HTR-8/SVneo (cell line): ENCODE measurements around the gene OR8J1.
"Not testable (repeated sequence)": the region's sequence is repeated elsewhere in the genome, so short reads cannot be mapped to it uniquely, and the experiment has no call there.

Experiments
- DNase-seq: peaks from one replicate; pipeline ENCODE4 v3.0.0; 2011; ENCODE audit warnings: low spot score, mixed read lengths; ENCODE audit not compliant: insufficient read length
- FAIRE-seq: peaks from 2 replicates; lab custom pipeline; 2011; peaks lifted over from hg19 to GRCh38; lab: Jason Lieb, UNC

OR8J1 gene

GRCh38 chr11:56353991-56354390 is at the start of gene OR8J1:
TSS of gene OR8J1 (plus strand) at chr11:56354291. CDS start at chr11:56360247, 5,956 bp downstream.
- FAIRE-seq: no peak
- DNase-seq: no peak

- FAIRE-seq (no peak), DNase-seq (no peak)
Observed at GRCh38 chr11:56307836-56308235, 46.3 kb upstream of the OR8J1 start.

GRCh38 chr11:56314844-56315243 is 39.2 kb upstream of the OR8J1 start, which contains the start of gene OR8K3:
TSS of gene OR8K3 (plus strand) at chr11:56315144. CDS start at chr11:56318307, 3,163 bp downstream.
- DNase-seq (no peak), FAIRE-seq (no peak)

GRCh38 chr11:56331861-56332491 is 22.1 kb upstream of the OR8J1 start:
- no peak for FAIRE-seq

GRCh38 chr11:56333156-56333555 is 20.9 kb upstream of the OR8J1 start:
- DNase-seq (no peak), FAIRE-seq (no peak)

More at GRCh38 chr11:56331861-56332491, 22.1 kb upstream of the OR8J1 start:
- no peak for DNase-seq

GRCh38 chr11:56340289-56340688 is 13.8 kb upstream of the OR8J1 start:
- FAIRE-seq (no peak), DNase-seq (no peak)

GRCh38 chr11:56345739-56346138 is 8.4 kb upstream of the OR8J1 start, which contains the start of gene OR8K1:
TSS of gene OR8K1 (plus strand) at chr11:56346039. CDS start at chr11:56346039, 0 bp downstream.
- DNase-seq (no peak), FAIRE-seq (no peak)

- no peak for DNase-seq
- no peak for FAIRE-seq
Observed at GRCh38 chr11:56375324-56375723, 21.2 kb downstream of the OR8J1 start, which contains the start of gene OR8U1. TSS of gene OR8U1 (plus strand) at chr11:56375624. CDS start at chr11:56375624, 0 bp downstream.

GRCh38 chr11:56380120-56380519 is 26.0 kb downstream of the OR8J1 start:
- DNase-seq (no peak), FAIRE-seq (no peak)

GRCh38 chr11:56394381-56394780 is 40.3 kb downstream of the OR8J1 start:
- no peak for DNase-seq
- FAIRE-seq: no peak

GRCh38 chr11:56396047-56396446 is 42.0 kb downstream of the OR8J1 start:
- FAIRE-seq (no peak), DNase-seq (no peak)

- FAIRE-seq, DNase-seq: not testable (repeated sequence)
Observed at GRCh38 chr11:56401858-56402461, 47.9 kb downstream of the OR8J1 start.

- FAIRE-seq: no peak
- DNase-seq: no peak
Observed at GRCh38 chr11:56404393-56404792, 50.3 kb downstream of the OR8J1 start.

GRCh38 chr11:56410801-56411200 is 56.7 kb downstream of the OR8J1 start:
- no peak for DNase-seq
- FAIRE-seq: no peak
